Cerebellar cortex (tissue), 1 donor: ENCODE measurements around the gene ATP6V0C.
A peak's percentile ranks its signal among the peaks of the same experiment; 100 is the strongest.

Experiments
- DNase-seq: peaks from one replicate; pipeline ENCODE4 v3.0.0-alpha.2; 2015; ENCODE audit warnings: low spot score

Gene ATP6V0C

DNA sequence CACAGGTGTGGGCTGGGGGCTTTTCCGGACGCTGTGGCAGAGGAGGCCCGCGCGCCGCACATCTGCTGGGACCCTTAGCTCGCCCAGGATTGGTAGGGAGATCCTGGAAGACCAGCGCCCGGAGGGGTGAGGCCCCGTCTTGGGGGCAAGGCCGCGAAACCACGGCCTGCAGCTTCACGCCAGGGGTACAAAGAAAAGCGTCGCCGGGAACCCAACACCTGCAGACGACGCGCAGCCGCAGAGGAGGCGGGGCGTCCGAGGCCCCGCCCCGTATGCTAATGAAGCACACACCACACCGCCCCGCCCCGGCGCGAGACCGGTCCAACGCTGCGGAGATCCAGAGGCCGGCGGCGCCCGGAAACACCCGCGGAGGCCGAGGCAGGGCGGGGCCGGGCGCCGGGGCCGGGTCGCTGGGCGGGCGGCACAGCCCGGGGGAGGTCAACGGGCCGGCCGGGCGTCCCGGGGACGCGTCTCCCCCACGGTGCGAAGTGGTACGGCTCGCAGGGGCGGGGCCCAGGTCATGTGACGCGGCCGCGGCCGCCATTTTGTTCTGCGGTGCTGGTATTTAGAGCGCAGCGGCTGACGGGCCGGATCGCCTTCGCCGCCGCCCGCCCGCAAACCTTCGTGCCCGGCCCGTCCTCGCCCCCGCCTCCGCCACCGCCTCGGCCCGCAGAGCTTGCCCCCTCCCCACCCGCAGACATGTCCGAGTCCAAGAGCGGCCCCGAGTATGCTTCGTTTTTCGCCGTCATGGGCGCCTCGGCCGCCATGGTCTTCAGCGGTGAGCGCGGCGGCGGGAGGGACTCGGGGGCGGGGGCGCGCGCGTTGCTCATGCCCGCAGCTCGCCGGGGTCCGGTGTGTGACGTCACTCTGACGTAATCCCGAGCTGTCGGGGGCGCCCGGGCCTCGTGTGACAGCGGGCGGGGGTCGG is at the start of gene ATP6V0C:
TSS of gene ATP6V0C (plus strand) at position 548 of the 928 bp plus-strand sequence. CDS start at position 700, 152 bp downstream.
- DNase-seq: peak; percentile 89

DNA sequence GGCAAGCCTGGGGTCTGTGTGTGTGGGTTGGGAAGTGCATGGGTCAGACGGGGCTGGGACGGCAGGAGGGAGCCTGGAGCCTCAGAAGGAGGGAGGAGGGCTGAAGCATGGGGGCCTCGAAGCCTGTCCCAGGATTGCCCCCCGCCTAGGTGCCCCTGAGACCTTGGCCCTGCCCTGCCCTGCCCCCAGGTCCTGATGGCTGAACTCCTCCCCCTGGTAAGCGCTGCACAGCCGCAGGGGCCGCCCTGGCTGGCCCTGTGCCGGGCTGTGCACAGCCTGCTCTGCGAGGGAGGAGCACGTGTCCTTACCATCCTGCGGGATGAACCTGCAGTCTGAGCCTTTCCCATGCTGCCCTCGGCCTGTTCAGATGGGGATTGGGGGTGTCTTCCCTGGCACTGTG is 49.4 kb upstream of the ATP6V0C start:
- DNase-seq: no peak

- DNase-seq: no peak
Observed at GRCh38 chr16:2465653-2466415, 47.9 kb upstream of the ATP6V0C start.

DNA sequence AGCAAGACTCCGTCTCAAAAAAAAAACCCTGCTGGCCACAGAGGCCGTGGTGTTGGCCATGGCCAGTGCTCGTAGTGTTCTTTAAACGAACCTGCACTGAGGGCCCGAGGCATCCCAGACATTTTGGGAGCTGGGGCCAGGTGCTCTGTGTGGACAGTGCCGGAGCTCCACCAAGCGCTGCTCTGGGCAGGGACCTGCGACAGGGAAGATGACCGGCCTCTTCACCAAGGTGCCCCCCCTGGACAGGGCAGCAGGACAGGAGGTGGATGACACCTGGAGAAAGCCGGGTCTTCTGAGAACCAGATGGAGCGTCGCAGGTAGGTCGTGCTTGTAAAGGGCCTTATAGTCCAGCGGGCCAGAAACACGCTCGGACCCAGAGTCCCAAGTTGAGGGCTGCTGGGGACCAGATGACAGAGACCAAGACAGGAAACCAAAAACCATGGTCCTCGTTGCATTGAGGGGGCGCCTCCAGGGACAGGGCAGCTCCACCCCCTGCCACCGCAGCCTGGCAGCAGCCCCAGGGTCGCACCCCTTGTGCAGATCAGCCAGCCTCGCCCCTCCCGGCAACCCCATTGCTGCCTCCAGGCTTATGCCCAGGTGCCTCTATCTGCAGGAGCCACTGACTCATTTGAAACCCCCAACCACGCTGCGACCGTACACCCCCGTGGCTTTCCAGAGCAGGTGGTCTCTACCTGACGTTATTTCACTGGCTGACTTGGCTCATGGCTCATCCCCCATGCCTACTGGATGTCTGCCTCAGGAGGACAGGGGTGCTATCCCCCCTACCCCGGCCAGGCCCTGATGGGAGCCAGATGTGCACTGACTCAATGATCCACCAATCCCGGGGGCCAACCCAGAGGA is 46.9 kb upstream of the ATP6V0C start:
- no peak for DNase-seq

DNA sequence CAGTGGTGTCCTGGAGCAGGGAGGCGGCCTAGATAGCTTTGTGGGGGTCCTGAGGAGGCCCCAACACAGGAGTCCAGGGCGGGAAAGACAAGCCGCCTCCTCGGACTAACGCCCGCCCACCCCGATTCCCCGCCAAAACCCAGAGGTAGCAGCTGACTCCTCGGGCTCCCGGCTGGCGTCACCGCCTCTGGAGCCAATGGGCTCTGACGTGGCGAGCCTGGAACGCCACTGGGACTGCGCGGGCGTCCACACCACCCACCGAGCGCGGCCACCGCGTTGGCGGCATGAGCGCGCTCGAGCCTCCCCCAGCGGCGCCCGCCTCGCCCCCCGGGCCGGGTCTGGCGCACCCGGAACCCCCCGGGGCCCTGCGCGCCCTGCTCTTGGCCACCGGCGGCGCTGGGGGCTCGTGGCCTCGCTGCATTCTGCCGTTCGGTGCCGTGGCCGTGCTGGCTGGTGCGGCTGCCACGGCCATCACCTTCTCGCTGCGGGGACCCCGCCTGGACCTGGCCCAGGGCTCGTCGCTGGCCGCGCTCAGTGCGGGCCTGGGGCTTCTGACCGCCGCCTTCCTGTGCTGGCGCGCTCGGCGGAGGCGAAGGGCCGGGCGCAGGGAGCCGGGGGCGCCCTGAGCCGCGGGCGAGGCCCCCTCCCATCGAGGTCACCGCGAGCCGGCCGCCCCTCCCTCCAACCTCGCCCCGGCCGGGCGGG is 46.1 kb upstream of the ATP6V0C start:
- DNase-seq: no peak

- no peak for DNase-seq
Observed at GRCh38 chr16:2468233-2468724, 45.5 kb upstream of the ATP6V0C start.

DNA sequence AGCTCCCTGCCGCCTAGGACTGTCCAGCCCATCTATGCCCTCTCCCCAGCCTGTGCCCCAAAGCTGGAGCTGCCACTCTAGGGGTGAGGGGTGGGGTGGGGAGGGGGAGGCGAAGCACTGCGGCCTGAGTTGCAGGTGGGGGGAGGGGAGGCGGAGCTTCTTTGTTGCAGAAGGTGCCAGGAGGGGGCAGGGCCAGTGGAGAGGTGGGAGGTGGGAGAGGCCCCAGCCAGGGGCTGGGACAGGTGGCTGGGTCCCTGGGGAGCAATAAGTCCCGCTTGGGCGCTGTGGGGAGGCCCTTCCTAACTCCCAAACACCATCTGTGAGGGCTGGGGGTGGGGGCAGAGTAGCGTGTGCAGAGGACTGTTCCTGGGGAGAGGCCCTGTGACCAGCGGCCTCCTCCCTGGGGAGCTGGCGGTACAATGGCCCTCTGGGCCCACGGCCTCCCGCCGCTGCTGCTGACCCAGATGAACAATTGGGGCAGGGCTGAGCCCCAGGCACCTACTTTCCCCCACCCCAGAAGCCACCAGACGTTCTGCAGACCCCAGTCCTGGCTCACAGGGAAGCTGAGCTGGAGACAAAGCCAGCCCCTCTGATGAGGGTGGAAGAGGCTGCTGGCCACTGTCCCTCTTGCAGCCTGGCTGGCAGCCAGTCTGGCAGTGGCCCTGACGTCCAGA is 44.9 kb upstream of the ATP6V0C start:
- DNase-seq: no peak

DNA sequence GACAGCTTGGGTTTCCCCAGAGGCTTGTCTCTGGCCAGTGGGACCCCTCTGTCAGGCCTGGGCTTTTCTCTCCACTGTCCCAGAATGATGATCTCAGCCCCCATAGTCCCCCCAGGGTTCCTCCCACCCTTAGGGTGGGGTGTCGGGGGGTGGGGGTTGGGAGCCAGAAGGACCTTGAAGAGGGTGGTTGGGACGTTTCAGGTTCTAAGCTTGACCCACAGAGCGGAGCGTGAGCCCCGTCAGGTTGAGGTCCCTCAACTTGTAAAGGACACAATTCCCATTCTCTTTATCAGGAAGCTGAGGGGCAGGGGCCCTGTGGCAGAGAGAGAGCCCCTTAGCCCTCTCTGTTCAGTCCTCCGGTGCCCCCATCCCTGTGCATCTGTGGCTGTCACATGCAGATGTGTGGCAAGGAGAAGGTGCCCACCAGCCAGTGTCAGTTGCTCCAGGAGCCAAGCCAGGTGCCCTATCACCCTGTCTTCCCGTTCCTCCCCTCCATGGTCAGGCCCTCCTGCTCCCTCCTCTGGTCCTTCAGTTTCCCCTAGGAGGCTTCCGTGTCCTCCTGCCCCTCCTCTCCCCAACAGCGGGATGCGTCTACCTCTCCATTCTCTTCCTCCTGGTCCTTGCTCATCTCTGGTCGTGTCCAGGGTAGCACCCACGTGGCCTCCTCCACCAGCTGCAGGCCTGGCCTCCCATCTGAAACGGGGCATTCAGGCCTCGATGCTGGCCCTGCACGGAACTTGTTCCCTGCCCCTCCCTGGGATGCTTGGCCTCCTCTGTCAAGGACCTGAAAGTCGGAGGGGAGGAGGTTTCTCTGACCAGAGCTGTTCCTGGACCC is 44.1 kb upstream of the ATP6V0C start:
- no peak for DNase-seq

- no peak for DNase-seq
Observed at GRCh38 chr16:2470234-2470601, 43.5 kb upstream of the ATP6V0C start.

- no peak for DNase-seq
Observed at GRCh38 chr16:2470603-2471015, 43.1 kb upstream of the ATP6V0C start.

GRCh38 chr16:2471016-2471652 is 42.6 kb upstream of the ATP6V0C start, which contains the start of gene NTN3:
TSS of gene NTN3 (plus strand) at chr16:2471297. CDS start at chr16:2471702, 405 bp downstream.
- no peak for DNase-seq

GRCh38 chr16:2471653-2472487 is 41.9 kb upstream of the ATP6V0C start:
- no peak for DNase-seq

DNA sequence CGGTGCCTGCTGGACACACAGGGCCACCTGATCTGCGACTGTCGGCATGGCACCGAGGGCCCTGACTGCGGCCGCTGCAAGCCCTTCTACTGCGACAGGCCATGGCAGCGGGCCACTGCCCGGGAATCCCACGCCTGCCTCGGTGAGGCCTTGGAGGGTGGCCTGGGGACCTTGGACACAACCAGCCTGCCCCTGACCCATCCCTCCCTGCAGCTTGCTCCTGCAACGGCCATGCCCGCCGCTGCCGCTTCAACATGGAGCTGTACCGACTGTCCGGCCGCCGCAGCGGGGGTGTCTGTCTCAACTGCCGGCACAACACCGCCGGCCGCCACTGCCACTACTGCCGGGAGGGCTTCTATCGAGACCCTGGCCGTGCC is 41.3 kb upstream of the ATP6V0C start:
- no peak for DNase-seq

- DNase-seq: no peak
Observed at GRCh38 chr16:2472885-2473445, 40.8 kb upstream of the ATP6V0C start.

DNA sequence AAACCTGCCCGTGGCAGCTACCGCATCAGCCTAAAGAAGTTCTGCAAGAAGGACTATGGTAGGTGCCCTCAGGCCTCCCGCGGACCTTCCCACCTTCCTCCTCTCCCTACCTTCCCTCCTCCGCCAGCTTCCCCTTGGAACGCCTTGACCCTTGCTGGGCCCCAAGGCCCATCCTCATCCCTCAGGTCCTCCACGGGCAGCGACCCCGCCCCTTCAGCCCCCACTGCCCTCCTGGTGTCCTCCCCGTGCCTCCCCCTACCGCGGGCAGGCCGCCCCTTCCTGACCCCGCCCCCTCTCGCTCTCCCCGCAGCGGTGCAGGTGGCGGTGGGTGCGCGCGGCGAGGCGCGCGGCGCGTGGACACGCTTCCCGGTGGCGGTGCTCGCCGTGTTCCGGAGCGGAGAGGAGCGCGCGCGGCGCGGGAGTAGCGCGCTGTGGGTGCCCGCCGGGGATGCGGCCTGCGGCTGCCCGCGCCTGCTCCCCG is 40.3 kb upstream of the ATP6V0C start:
- DNase-seq: no peak

DNA sequence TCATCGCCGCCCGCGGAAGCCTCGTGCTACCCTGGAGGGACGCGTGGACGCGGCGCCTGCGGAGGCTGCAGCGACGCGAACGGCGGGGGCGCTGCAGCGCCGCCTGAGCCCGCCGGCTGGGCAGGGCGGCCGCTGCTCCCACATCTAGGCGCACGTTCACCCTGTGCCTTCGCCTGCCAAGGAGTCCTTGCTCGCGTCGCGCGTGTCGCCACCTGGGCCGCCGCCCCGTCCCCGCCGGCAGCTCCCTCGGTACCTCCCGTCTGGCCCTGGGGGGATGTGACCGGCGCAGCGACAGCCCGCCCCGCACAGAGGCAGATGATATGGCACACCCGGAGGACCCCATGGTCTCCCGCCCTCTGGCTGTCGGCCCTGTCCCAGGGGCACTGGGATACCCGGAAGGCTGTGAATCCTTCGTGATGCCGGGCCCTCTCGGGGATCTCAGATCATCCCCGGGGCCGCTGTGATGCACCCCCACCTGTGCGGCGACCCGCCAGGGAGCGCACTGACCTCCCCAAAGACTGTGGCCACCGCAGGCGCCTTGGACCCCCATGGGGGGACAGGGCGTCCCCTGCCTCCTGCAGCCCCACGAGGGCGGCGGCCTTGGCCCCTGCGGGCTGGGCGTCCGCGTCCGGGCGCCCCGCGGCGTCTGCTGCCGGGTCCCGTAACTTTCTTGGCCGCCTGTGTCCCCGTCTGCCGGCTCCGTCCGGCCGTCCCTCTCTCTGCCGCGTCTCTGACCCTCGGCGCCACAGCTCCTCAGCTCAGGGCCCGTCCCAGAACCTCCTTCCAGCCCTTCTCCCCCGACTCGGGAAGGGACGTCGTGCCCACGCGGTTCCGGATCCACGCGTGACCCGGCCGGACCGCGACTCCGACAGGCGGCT is 39.5 kb upstream of the ATP6V0C start:
- DNase-seq: no peak
